K562 (cell line): ENCODE measurements around the gene SRGAP3.

Experiments used
- CBX5 ChIP-seq: IDR thresholded peaks from 2 replicates; pipeline ENCODE4 v1.6.1; 2014; ENCODE audit warnings: low read depth, borderline replicate concordance
- EP400 ChIP-seq: fragments of 450-650 bp; IDR thresholded peaks from 2 replicates; pipeline ENCODE4 v1.6.1; 2017; ENCODE audit warnings: antibody characterized with exemption, mild to moderate bottlenecking, moderate library complexity
- HDAC6 ChIP-seq: IDR thresholded peaks from 2 replicates; pipeline ENCODE4 v1.6.1; 2012; ENCODE audit warnings: low read depth, mild to moderate bottlenecking, control low read depth, inconsistent platforms, low read length, moderate library complexity
- MYBL2 ChIP-seq, 2 experiments: fragments of 450-650 bp in 1 of 2; sonication (generic) in 1 of 2; formaldehyde crosslinking in 1 of 2; IDR thresholded peaks; 2 replicates each; pipeline versions ENCODE4 v1.6.1 to v1.8.1; 2017 to 2022; ENCODE audit warnings: borderline replicate concordance in 1 of 2, inconsistent platforms in 1 of 2, low read depth in 1 of 2, mild to moderate bottlenecking in 1 of 2, missing genetic modification reagents in 1 of 2, moderate library complexity in 1 of 2
- NBN ChIP-seq: fragments of 450-650 bp; IDR thresholded peaks from 2 replicates; pipeline ENCODE4 v1.6.1; 2016; ENCODE audit warnings: low read depth, mild to moderate bottlenecking
- NCOA6 ChIP-seq: fragments of 450-650 bp; IDR thresholded peaks from 2 replicates; pipeline ENCODE4 v1.6.1; 2017; ENCODE audit warnings: mild to moderate bottlenecking
- POLR2AphosphoS5 ChIP-seq: IDR thresholded peaks from 2 replicates; pipeline ENCODE4 v1.6.1; 2011; ENCODE audit warnings: mild to moderate bottlenecking, low read depth, low read length, moderate library complexity; ENCODE audit not compliant: control insufficient read depth, insufficient read depth
- RBM39 ChIP-seq: fragments of 200-400 bp; formaldehyde crosslinking; optimal IDR thresholded peaks from 2 replicates; pipeline ENCODE3; 2018; ENCODE audit warnings: low read depth, low read length
- TAF1 ChIP-seq: IDR thresholded peaks from 2 replicates; pipeline ENCODE4 v1.6.1; 2011; ENCODE audit warnings: mild to moderate bottlenecking, low read length, moderate library complexity; ENCODE audit not compliant: insufficient read depth, control insufficient read depth, severe bottlenecking; ENCODE audit errors: extremely low read depth
- ZFP1 ChIP-seq: fragments of 450-650 bp; formaldehyde crosslinking; IDR thresholded peaks from 2 replicates; pipeline ENCODE4 v1.4.0; 2020; ENCODE audit warnings: mild to moderate bottlenecking, mixed read lengths
- ZNF766 ChIP-seq: fragments of 200-800 bp; sonication (Bioruptor generic); conservative IDR thresholded peaks from 2 replicates; pipeline ENCODE4 v1.6.1; 2016; ENCODE audit warnings: missing genetic modification characterization, missing compliant biosample characterization
- TF ChIP-seq, protein P1 (sequence below), 3 experiments: IDR thresholded peaks in 2 of 3; conservative IDR thresholded peaks in 1 of 3; 2 replicates each; pipeline ENCODE4 v1.5.1; 2011 to 2012; ENCODE audit warnings: low read length in 3 of 3, mild to moderate bottlenecking in 3 of 3, control low read depth in 2 of 3, improper control_type of control experiment in 1 of 3, inconsistent platforms in 1 of 3, low read depth in 1 of 3, mixed read lengths in 1 of 3, moderate library complexity in 1 of 3; ENCODE audit not compliant: insufficient read depth in 2 of 3

DNA sequence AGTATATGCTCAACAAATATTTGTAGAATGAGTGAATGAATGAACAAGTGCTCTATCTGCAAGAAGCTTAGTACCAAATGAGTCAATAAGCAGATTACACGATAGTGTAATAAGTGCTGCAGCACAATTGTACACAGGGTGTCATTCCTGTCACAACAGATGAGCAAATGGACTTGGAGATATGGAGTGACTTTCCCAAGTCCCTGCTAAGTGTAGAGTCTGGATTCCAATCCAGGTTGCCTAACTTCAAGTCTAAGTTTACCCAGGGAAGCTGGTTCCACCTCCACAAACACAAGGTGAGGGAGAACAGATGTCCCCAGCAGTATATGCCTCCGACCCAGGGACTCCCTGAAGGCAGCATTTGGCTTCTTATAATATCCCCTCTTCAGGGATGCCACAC lies 208.4 kb downstream of the SRGAP3 start:
- TF ChIP-seq EP400 (no peak), TAF1 (no peak), CBX5 (no peak), NBN (no peak), ZNF766 (CRISPR knock-in tag) (no peak), POLR2AphosphoS5 (no peak), RBM39 (no peak), NCOA6 (no peak), ZFP1 (CRISPR knock-in tag) (no peak), HDAC6 (no peak), MYBL2 (IDR thresholded peaks at IDR 0.05; ENCODE audit: low read depth) (no peak), MYBL2 (CRISPR knock-in tag; IDR thresholded peaks at IDR 0.05; ENCODE audit: borderline replicate concordance) (no peak)
- TF ChIP-seq, protein P1, sequence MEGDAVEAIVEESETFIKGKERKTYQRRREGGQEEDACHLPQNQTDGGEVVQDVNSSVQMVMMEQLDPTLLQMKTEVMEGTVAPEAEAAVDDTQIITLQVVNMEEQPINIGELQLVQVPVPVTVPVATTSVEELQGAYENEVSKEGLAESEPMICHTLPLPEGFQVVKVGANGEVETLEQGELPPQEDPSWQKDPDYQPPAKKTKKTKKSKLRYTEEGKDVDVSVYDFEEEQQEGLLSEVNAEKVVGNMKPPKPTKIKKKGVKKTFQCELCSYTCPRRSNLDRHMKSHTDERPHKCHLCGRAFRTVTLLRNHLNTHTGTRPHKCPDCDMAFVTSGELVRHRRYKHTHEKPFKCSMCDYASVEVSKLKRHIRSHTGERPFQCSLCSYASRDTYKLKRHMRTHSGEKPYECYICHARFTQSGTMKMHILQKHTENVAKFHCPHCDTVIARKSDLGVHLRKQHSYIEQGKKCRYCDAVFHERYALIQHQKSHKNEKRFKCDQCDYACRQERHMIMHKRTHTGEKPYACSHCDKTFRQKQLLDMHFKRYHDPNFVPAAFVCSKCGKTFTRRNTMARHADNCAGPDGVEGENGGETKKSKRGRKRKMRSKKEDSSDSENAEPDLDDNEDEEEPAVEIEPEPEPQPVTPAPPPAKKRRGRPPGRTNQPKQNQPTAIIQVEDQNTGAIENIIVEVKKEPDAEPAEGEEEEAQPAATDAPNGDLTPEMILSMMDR (IDR thresholded peaks at IDR 0.05 in 2 of 3, conservative IDR thresholded peaks at IDR 0.05 in 1 of 3; ENCODE audit: insufficient read depth in 2 of 3, low read depth in 1 of 3, low read length in 3 of 3): no peak
